GM23338 (cell line): ENCODE data around the gene KRTAP4-2.

Source experiments
- CREB1 ChIP-seq: fragments of 250-450 bp; sonication (Bioruptor Pico); IDR thresholded peaks from 2 replicates; pipeline ENCODE4 v1.5.0; 2020; ENCODE audit warnings: low read depth, mild to moderate bottlenecking, moderate library complexity
- CTCF ChIP-seq, 2 experiments: fragments of 200-600 bp in 1 of 2; sonication (generic) in 1 of 2; conservative IDR thresholded peaks; 2 replicates each; pipeline versions ENCODE4 v1.5.1 to v1.6.1; 2016 to 2017; ENCODE audit warnings: antibody characterized with exemption in 2 of 2, low read depth in 2 of 2, mild to moderate bottlenecking in 2 of 2, moderate library complexity in 1 of 2
- ETS1 ChIP-seq: IDR thresholded peaks from 2 replicates; pipeline ENCODE4 v1.6.1; 2016; ENCODE audit warnings: antibody characterized with exemption
- EZH2 ChIP-seq: fragments of 200-600 bp; sonication (generic); IDR thresholded peaks from one replicate; pipeline ENCODE4 v1.8.0; 2017; ENCODE audit warnings: antibody characterized with exemption, mild to moderate bottlenecking, low read depth; ENCODE audit not compliant: unreplicated experiment
- EZH2phosphoT487 ChIP-seq: fragments of 200-600 bp; sonication (generic); IDR thresholded peaks from one replicate; pipeline ENCODE4 v1.8.1; 2018; ENCODE audit warnings: antibody characterized with exemption; ENCODE audit not compliant: unreplicated experiment
- JUNB ChIP-seq: IDR thresholded peaks from one replicate; pipeline ENCODE4 v1.6.1; 2016; ENCODE audit warnings: antibody characterized with exemption; ENCODE audit not compliant: unreplicated experiment
- NANOG ChIP-seq: IDR thresholded peaks from 2 replicates; pipeline ENCODE4 v1.6.1; 2016; ENCODE audit warnings: antibody characterized with exemption, borderline replicate concordance
- POLR2AphosphoS5 ChIP-seq: IDR thresholded peaks from 2 replicates; pipeline ENCODE4 v1.6.1; 2016; ENCODE audit warnings: antibody characterized with exemption, low read depth
- STAT1 ChIP-seq: IDR thresholded peaks from one replicate; pipeline ENCODE4 v1.6.1; 2016; ENCODE audit warnings: antibody characterized with exemption; ENCODE audit not compliant: unreplicated experiment
- ZNF114 ChIP-seq: fragments of 250-450 bp; sonication (Bioruptor Pico); IDR thresholded peaks from 2 replicates; pipeline ENCODE4 v1.5.0; 2020; ENCODE audit warnings: mild to moderate bottlenecking, moderate library complexity
- ZNF331 ChIP-seq: fragments of 250-450 bp; sonication (Bioruptor Pico); IDR thresholded peaks from 2 replicates; pipeline ENCODE4 v1.5.0; 2020; ENCODE audit warnings: low read depth, mild to moderate bottlenecking, moderate library complexity
- TF ChIP-seq, protein P1 (sequence below): IDR thresholded peaks from one replicate; pipeline ENCODE4 v1.6.1; 2018; ENCODE audit warnings: antibody characterized with exemption; ENCODE audit not compliant: unreplicated experiment
- TF ChIP-seq, protein P2 (sequence below): fragments of 250-450 bp; sonication (Bioruptor Pico); IDR thresholded peaks from 2 replicates; pipeline ENCODE4 v1.5.0; 2020; ENCODE audit warnings: mild to moderate bottlenecking, moderate library complexity

DNA sequence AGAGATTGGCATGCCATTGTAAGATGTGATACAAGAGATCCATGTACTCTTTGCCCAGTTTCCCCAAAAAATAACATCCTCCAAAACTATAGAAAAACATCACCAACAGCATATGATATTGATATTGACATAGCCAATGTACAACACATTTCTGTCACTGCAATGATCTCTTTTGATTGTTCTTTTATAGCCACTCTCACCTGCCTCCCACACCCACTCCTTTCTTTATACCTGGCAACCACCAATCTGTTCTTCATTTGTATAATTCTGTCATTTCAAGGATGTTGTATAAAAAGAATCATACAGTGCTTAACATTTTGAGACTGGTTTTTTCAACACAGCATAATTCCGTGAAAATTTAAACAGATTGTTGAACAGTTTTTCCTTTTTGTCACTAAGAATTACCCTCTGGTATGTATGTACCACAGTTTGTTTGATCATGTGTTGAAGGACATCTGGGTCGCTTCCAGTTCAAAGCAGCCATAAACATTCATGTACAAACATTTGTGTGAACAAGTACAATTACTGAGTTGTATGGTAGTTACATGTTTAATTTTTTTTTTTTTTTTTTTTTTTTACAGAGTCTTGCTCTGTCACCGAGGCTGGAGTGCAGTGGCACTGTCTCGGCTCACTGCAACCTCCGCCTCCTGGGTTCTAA, 21.5 kb upstream of the KRTAP4-2 start:
- TF ChIP-seq CTCF (conservative IDR thresholded peaks at IDR 0.05; ENCODE audit: low read depth in 2 of 2) (no peak), EZH2 (no peak), ETS1 (no peak), STAT1 (no peak), EZH2phosphoT487 (no peak), POLR2AphosphoS5 (no peak), JUNB (no peak), NANOG (no peak), CREB1 (no peak), ZNF114 (no peak), ZNF331 (CRISPR knock-in tag) (no peak)
- TF ChIP-seq, protein P1, sequence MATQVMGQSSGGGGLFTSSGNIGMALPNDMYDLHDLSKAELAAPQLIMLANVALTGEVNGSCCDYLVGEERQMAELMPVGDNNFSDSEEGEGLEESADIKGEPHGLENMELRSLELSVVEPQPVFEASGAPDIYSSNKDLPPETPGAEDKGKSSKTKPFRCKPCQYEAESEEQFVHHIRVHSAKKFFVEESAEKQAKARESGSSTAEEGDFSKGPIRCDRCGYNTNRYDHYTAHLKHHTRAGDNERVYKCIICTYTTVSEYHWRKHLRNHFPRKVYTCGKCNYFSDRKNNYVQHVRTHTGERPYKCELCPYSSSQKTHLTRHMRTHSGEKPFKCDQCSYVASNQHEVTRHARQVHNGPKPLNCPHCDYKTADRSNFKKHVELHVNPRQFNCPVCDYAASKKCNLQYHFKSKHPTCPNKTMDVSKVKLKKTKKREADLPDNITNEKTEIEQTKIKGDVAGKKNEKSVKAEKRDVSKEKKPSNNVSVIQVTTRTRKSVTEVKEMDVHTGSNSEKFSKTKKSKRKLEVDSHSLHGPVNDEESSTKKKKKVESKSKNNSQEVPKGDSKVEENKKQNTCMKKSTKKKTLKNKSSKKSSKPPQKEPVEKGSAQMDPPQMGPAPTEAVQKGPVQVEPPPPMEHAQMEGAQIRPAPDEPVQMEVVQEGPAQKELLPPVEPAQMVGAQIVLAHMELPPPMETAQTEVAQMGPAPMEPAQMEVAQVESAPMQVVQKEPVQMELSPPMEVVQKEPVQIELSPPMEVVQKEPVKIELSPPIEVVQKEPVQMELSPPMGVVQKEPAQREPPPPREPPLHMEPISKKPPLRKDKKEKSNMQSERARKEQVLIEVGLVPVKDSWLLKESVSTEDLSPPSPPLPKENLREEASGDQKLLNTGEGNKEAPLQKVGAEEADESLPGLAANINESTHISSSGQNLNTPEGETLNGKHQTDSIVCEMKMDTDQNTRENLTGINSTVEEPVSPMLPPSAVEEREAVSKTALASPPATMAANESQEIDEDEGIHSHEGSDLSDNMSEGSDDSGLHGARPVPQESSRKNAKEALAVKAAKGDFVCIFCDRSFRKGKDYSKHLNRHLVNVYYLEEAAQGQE = no peak
- TF ChIP-seq, protein P2, sequence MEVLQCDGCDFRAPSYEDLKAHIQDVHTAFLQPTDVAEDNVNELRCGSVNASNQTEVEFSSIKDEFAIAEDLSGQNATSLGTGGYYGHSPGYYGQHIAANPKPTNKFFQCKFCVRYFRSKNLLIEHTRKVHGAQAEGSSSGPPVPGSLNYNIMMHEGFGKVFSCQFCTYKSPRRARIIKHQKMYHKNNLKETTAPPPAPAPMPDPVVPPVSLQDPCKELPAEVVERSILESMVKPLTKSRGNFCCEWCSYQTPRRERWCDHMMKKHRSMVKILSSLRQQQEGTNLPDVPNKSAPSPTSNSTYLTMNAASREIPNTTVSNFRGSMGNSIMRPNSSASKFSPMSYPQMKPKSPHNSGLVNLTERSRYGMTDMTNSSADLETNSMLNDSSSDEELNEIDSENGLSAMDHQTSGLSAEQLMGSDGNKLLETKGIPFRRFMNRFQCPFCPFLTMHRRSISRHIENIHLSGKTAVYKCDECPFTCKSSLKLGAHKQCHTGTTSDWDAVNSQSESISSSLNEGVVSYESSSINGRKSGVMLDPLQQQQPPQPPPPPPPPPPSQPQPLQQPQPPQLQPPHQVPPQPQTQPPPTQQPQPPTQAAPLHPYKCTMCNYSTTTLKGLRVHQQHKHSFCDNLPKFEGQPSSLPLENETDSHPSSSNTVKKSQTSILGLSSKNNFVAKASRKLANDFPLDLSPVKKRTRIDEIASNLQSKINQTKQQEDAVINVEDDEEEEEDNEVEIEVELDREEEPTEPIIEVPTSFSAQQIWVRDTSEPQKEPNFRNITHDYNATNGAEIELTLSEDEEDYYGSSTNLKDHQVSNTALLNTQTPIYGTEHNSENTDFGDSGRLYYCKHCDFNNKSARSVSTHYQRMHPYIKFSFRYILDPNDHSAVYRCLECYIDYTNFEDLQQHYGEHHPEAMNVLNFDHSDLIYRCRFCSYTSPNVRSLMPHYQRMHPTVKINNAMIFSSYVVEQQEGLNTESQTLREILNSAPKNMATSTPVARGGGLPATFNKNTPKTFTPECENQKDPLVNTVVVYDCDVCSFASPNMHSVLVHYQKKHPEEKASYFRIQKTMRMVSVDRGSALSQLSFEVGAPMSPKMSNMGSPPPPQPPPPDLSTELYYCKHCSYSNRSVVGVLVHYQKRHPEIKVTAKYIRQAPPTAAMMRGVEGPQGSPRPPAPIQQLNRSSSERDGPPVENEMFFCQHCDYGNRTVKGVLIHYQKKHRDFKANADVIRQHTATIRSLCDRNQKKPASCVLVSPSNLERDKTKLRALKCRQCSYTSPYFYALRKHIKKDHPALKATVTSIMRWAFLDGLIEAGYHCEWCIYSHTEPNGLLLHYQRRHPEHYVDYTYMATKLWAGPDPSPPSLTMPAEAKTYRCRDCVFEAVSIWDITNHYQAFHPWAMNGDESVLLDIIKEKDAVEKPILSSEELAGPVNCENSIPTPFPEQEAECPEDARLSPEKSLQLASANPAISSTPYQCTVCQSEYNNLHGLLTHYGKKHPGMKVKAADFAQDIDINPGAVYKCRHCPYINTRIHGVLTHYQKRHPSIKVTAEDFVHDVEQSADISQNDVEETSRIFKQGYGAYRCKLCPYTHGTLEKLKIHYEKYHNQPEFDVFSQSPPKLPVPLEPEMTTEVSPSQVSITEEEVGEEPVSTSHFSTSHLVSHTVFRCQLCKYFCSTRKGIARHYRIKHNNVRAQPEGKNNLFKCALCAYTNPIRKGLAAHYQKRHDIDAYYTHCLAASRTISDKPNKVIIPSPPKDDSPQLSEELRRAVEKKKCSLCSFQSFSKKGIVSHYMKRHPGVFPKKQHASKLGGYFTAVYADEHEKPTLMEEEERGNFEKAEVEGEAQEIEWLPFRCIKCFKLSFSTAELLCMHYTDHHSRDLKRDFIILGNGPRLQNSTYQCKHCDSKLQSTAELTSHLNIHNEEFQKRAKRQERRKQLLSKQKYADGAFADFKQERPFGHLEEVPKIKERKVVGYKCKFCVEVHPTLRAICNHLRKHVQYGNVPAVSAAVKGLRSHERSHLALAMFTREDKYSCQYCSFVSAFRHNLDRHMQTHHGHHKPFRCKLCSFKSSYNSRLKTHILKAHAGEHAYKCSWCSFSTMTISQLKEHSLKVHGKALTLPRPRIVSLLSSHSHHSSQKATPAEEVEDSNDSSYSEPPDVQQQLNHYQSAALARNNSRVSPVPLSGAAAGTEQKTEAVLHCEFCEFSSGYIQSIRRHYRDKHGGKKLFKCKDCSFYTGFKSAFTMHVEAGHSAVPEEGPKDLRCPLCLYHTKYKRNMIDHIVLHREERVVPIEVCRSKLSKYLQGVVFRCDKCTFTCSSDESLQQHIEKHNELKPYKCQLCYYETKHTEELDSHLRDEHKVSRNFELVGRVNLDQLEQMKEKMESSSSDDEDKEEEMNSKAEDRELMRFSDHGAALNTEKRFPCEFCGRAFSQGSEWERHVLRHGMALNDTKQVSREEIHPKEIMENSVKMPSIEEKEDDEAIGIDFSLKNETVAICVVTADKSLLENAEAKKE = no peak
